ENCODE data around the gene SLC11A1. TPM values are rescaled to one million over a fixed set of nuclear protein-coding genes. Genes with fewer than 3 reads are reported as not detected.

Gene SLC11A1
- total and polyA plus RNA-seq, 2 experiments from 2014 or later: 0.63 to 1.1 TPM

- no peak for DNase-seq (ENCODE audit: low read depth in 1 of 2, low spot score in 1 of 2)
- no peak for TF ChIP-seq CTCF (IDR thresholded peaks at IDR 0.05; ENCODE audit: low read depth, low read length)
These were observed 63.5 kb downstream of the SLC11A1 start for GRCh38 chr2:218445602-218446001.

More at GRCh38 chr2:218445602-218446001, 63.5 kb downstream of the SLC11A1 start:
- no peak overlapping the region for H3K27ac ChIP-seq
- no peaks in the 10 kb centered on the region for H3K4me1 ChIP-seq (ENCODE audit: low read depth)
- H3K27me3 ChIP-seq: no peaks in the 10 kb centered on the region
- no peak overlapping the region for H3K4me3 ChIP-seq
- H3K36me3 ChIP-seq: peaks cover 3% of the 10 kb centered on the region
- no peaks in the 10 kb centered on the region for H3K9me3 ChIP-seq (ENCODE audit: low read depth)

Other genes with a start within 250 kb of the SLC11A1 start
- not detected in 2 replicates for gene CXCR1, start 215.3 kb upstream of the SLC11A1 start, total RNA-seq
- not detected in 2 replicates for gene CXCR1, start 215.3 kb upstream of the SLC11A1 start, polyA plus RNA-seq
- gene ARPC2, start 165.1 kb upstream of the SLC11A1 start, total RNA-seq: 223 and 250 TPM in 2 replicates
- 379 and 442 TPM in 2 replicates for gene ARPC2, start 165.1 kb upstream of the SLC11A1 start, polyA plus RNA-seq
- gene GPBAR1, start 121.3 kb upstream of the SLC11A1 start, total RNA-seq: 2.4 and 4.4 TPM in 2 replicates
- 2.9 and 7.9 TPM in 2 replicates for gene GPBAR1, start 121.3 kb upstream of the SLC11A1 start, polyA plus RNA-seq
- gene AAMP, start 112.1 kb upstream of the SLC11A1 start, total RNA-seq: 269 and 315 TPM in 2 replicates
- 273 and 276 TPM in 2 replicates for gene AAMP, start 112.1 kb upstream of the SLC11A1 start, polyA plus RNA-seq
- 103 and 173 TPM in 2 replicates for gene PNKD, start 111.8 kb upstream of the SLC11A1 start, total RNA-seq
- 206 and 287 TPM in 2 replicates for gene PNKD, start 111.8 kb upstream of the SLC11A1 start, polyA plus RNA-seq
- gene TMBIM1, start 89.8 kb upstream of the SLC11A1 start, total RNA-seq: 15.5 and 25.9 TPM in 2 replicates
- gene TMBIM1, start 89.8 kb upstream of the SLC11A1 start, polyA plus RNA-seq: 18.8 and 41.2 TPM in 2 replicates
- gene CATIP, start 25.4 kb upstream of the SLC11A1 start, total RNA-seq: 2.0 and 5.5 TPM in 2 replicates
- gene CATIP, start 25.4 kb upstream of the SLC11A1 start, polyA plus RNA-seq: 1.2 and 5.0 TPM in 2 replicates
- gene CTDSP1, start 17.6 kb downstream of the SLC11A1 start, total RNA-seq: 147 and 179 TPM in 2 replicates
- gene CTDSP1, start 17.6 kb downstream of the SLC11A1 start, polyA plus RNA-seq: 22.6 and 35.5 TPM in 2 replicates
- gene VIL1, start 36.9 kb downstream of the SLC11A1 start, total RNA-seq: 0.63 and 1.1 TPM in 2 replicates
- 0.52 and 0.65 TPM in 2 replicates for gene VIL1, start 36.9 kb downstream of the SLC11A1 start, polyA plus RNA-seq
- 14.3 and 16.5 TPM in 2 replicates for gene USP37, start 186.1 kb downstream of the SLC11A1 start, total RNA-seq
- 4.2 and 5.8 TPM in 2 replicates for gene USP37, start 186.1 kb downstream of the SLC11A1 start, polyA plus RNA-seq
- 28.9 and 32.0 TPM in 2 replicates for gene CNOT9, start 186.6 kb downstream of the SLC11A1 start, total RNA-seq
- 16.6 and 26.9 TPM in 2 replicates for gene CNOT9, start 186.6 kb downstream of the SLC11A1 start, polyA plus RNA-seq
- 1.2 and 1.6 TPM in 2 replicates for gene PLCD4, start 225.6 kb downstream of the SLC11A1 start, total RNA-seq
- 1.7 and 3.3 TPM in 2 replicates for gene PLCD4, start 225.6 kb downstream of the SLC11A1 start, polyA plus RNA-seq